Measurements from ENCODE around the gene UQCRFS1. TPM values are rescaled to one million over a fixed set of nuclear protein-coding genes. Genes with fewer than 3 reads are reported as not detected.
A peak's percentile ranks its signal among the peaks of the same experiment; 100 is the strongest.
"Not testable (repeated sequence)": the region's sequence is repeated elsewhere in the genome, so short reads cannot be mapped to it uniquely, and the experiment has no call there.

The UQCRFS1 gene
- total RNA-seq (21.7 TPM), polyA plus RNA-seq (46.0 TPM)

DNA sequence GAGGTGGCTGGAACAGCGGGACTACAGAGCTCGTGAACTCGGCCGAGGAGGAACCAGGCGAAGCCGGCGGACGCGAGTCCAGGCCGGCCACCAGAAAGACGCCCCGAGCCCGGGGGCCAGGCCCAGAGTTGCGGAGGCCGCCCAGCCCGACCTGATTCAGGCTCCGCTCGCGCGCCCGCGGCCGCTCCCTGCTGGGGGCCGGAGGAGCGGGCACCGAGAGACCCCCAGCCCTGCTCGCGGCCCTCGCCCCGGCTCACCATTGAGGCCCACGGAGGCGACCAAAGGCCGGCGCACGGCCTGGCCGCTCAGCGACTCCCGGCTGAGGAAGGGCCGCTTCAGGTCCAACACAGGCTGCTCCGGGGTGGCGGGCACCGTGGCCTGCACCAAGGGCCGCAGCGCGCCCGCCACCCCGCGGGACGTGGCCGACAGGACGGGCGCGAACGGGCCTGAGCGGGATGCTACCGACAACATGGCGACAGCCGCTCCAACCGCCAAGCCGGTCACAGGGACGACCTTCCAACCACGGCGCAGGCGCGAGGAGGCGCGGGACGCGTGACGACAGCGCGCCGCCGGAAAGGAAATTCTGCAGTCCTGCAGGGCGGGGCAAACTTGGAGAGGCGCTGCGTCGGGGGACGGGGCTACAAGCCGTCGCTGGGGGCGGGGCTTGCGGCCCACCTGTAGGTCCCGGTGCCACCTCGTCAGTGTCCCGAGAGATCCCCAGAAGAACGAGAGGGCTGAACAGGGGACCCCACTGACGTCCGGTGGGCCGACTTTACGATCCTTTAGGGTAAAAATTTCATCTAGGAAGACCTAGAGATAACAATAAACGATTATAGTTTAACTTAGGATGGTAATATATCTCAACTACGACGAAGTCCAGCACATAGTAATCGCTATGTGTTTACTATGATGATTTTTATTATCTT lies at the start of gene UQCRFS1:
Gene UQCRFS1 (minus strand): TSS at position 504 of the 926 bp plus-strand sequence. CDS start 33 bp downstream, at position 471.
- Histone ChIP-seq H3K4me3 (ENCODE audit: low read depth, low read length) (peak within 1 kb of the TSS; percentile 90), H3K27ac (ENCODE audit: low read depth) (peak within 1 kb of the TSS; percentile 93), H3K4me1 (ENCODE audit: insufficient read depth) (peaks cover 1% of the 10 kb centered on the region), H3K36me3 (ENCODE audit: insufficient read depth) (no peaks in the 10 kb centered on the region)
- DNase-seq (ENCODE audit: extremely low spot score): peak; percentile 80
- WGBS: under 1% methylated on average over 88 of the region's 95 CpGs

DNA sequence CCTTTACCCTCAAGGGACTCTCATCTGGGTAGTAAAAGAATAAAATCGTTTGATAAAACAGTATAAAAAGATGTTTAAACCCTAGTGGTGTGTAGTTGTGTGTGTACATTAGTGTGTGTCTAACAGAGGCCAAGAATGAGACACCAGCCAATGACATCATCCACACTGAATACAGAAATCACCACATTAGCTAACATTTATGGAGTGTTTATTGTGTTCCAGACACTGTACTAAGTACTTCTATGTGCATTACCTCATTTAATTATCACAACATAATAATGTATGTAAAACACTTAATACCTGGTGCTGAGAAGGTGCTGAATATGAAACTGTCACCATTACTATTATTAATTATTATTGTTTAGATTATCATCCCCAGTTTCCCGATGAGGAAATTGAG lies 49.1 kb upstream of the UQCRFS1 start:
- no peak for DNase-seq (ENCODE audit: extremely low spot score)
- H3K36me3 ChIP-seq (ENCODE audit: insufficient read depth): no peaks in the 10 kb centered on the region
- no peak overlapping the region for H3K27ac ChIP-seq (ENCODE audit: low read depth)
- WGBS: 69% methylated on average over 2 of the region's 2 CpGs
- no peak overlapping the region for H3K4me3 ChIP-seq (ENCODE audit: low read depth, low read length)
- no peaks in the 10 kb centered on the region for H3K4me1 ChIP-seq (ENCODE audit: insufficient read depth)

DNA sequence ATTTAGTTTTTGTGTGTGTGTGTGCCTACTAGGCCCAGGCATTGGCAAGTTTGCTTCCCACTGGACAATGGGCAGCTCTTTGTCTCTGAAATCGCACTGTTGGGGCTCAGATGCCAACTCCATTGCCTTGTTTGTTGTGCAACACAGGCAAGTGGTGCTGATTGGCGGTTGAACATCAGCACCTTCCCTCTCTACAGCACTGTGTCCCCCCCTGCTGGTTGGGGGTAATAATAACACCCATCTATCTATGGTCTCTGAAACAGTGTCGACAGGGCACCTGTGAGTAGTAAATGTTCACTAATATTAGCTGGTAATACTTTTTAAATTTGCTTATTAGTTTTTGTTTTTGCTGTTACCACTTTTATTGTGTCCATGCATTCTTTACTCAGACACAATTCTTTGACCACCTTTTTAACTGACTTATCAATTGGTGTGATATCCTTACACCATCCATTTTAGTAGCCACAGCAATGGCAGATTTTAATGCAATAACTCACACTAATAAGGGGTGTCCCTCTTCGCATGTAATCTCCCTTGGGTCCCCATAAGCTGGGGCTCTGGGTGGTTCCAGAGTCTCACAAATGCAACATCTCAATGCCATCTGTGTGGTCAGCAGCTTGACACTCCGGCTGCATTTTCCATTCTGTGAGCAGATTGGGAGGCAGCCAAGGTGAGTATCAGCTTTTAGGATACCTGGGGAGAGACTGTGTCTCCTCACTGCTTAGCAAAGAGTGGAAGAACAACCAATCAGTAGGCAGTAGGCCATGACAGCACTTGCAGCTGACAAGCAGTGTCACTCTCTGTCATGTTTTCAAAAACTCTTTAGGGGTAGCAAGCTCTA lies 47.7 kb upstream of the UQCRFS1 start:
- no peaks in the 10 kb centered on the region for H3K4me1 ChIP-seq (ENCODE audit: insufficient read depth)
- no peaks in the 10 kb centered on the region for H3K36me3 ChIP-seq (ENCODE audit: insufficient read depth)
- H3K4me3 ChIP-seq (ENCODE audit: low read depth, low read length): no peak overlapping the region
- no peak for DNase-seq (ENCODE audit: extremely low spot score)
- H3K27ac ChIP-seq (ENCODE audit: low read depth): no peak overlapping the region
- 71% methylated on average over 5 of the region's 5 CpGs for WGBS

DNA sequence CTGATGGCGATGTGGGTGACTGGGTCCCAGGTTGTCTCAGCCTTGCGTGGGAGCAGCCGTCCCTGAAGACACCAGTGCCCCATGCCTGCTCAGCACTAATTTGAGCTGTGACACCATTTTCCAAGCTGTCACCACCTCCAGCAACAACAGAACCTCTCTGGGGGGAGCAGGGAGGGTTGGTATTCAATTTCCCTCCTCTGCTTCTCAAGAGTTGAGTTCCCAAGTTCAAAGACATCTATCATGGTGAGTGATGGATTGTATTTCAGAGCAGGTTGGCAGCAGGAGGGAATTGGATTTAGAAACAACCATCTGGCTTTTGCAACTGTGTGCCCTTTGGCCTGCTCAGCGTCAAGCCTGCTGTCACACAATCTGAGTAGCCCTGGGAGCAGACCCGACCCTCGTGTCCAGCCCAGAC lies 46.9 kb upstream of the UQCRFS1 start:
- WGBS: 60% methylated on average over 6 of the region's 6 CpGs
- H3K4me1 ChIP-seq (ENCODE audit: insufficient read depth): no peaks in the 10 kb centered on the region
- DNase-seq (ENCODE audit: extremely low spot score): no peak

DNA sequence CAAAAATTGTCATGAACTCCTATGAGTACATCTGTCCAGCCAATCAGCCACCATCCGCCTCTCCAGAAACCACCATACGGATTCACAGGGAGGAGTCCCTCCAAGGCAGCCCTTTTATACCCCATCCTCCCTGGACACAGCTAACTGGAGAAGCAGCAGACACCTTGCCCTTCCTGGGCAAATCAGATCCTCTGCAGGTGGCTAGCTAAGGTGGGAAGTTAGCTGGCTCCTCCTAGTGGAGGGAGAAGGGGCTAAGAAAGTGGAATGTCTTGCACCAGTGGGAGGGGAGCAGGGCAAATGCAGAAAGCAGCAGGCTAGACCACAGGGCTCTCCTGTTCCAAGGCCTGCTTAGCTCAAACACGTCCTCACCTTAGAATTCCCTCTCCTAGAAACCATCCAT lies 46.2 kb upstream of the UQCRFS1 start:
- no peaks in the 10 kb centered on the region for H3K4me1 ChIP-seq (ENCODE audit: insufficient read depth)
- H3K27ac ChIP-seq (ENCODE audit: low read depth): no peak overlapping the region
- DNase-seq (ENCODE audit: extremely low spot score): no peak
- no peak overlapping the region for H3K4me3 ChIP-seq (ENCODE audit: low read depth, low read length)
- WGBS: 75% methylated on average over 3 of the region's 3 CpGs
- H3K36me3 ChIP-seq (ENCODE audit: insufficient read depth): no peaks in the 10 kb centered on the region

More for the DNA sequence above, 46.9 kb upstream of the UQCRFS1 start:
- no peak overlapping the region for H3K27ac ChIP-seq (ENCODE audit: low read depth)
- no peaks in the 10 kb centered on the region for H3K36me3 ChIP-seq (ENCODE audit: insufficient read depth)
- H3K4me3 ChIP-seq (ENCODE audit: low read depth, low read length): no peak overlapping the region

DNA sequence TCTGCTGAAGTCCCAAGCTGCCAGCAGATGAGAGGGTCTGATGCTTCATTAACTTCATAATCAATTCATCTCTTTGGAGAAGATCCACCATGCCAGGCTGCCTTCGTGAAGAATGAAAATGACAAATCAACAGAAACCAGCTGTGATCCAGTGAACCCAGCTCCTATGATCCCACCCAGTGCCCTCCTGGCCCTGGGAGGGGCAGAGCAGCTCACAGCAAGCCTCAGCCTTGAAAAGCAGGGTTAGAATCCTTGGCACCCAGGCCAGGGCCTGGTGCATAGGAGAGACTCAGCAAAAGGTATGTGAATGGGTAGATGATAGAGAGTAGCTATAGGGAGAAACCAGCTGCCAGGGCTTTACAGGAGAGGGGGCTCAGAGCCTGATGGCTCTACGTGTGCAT lies 43.6 kb upstream of the UQCRFS1 start:
- Histone ChIP-seq H3K27ac (ENCODE audit: low read depth) (no peak overlapping the region), H3K36me3 (ENCODE audit: insufficient read depth) (no peaks in the 10 kb centered on the region), H3K4me3 (ENCODE audit: low read depth, low read length) (no peak overlapping the region), H3K4me1 (ENCODE audit: insufficient read depth) (no peaks in the 10 kb centered on the region)
- 38% methylated on average over 2 of the region's 2 CpGs for WGBS
- no peak for DNase-seq (ENCODE audit: extremely low spot score)

DNA sequence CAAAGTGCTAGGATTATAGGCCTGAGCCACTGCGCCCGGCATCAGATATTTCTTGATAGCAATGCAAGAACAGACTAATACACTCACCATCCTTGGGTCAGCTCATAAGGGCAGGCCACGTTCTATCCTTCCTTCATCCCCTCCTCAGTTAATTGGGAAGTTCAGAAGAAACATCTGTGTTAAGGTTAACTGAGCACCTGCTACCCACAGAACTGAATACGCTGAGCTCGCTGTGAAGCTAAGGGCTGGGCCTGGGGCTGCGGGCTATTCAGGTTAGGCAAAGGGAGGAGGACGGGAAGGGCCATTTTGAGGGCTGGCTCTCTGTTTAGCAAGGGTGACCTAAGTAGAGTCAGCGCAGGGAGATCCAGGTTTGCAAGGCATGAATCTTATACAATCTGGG lies 43.0 kb upstream of the UQCRFS1 start:
- no peaks in the 10 kb centered on the region for H3K36me3 ChIP-seq (ENCODE audit: insufficient read depth)
- DNase-seq (ENCODE audit: extremely low spot score): no peak
- H3K27ac ChIP-seq (ENCODE audit: low read depth): no peak overlapping the region
- 89% methylated on average over 8 of the region's 8 CpGs for WGBS
- no peak overlapping the region for H3K4me3 ChIP-seq (ENCODE audit: low read depth, low read length)
- no peaks in the 10 kb centered on the region for H3K4me1 ChIP-seq (ENCODE audit: insufficient read depth)

DNA sequence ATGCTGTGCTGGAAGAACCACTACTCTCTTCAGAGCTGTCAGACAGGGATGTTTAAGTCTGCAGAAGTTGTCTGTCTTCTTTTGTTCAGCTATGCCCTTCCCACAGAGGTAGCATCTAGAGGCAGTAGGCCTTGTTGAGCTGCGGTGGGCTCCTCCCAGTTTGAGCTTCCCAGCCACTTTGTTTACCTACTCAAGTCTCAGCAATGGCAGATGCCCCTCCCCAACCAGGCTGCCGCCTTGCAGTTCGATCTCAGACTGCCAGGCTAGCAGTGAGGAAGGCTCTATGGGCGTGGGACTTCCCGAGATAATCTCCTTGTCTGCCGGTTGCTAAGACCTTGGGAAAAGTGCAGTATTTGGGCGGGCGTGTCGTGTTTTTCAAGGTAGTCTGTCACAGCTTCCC lies 42.1 kb upstream of the UQCRFS1 start:
- Histone ChIP-seq H3K36me3 (ENCODE audit: insufficient read depth) (no peaks in the 10 kb centered on the region), H3K4me1 (ENCODE audit: insufficient read depth) (no peaks in the 10 kb centered on the region), H3K27ac (ENCODE audit: low read depth) (no peak overlapping the region), H3K4me3 (ENCODE audit: low read depth, low read length) (no peak overlapping the region)
- no peak for DNase-seq (ENCODE audit: extremely low spot score)
- WGBS: 79% methylated on average over 9 of the region's 9 CpGs

DNA sequence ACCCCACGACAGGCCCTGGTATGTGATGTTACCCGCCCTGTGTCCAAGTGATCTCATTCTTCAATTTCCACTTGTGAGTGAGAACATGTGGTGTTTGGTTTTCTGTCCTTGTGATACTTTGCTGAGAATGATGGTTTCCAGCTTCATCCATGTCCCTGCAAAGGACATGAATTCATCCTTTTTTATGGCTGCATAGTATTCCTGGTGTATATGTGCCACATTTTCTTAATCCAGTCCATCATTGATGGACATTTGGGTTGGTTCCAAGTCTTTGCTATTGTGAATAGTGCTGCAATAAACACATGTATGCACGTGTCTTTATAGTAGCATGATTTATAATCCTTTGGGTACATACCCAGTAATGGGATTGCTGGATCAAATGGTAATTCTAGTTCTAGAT lies 36.8 kb upstream of the UQCRFS1 start:
- not testable (repeated sequence) for DNase-seq (ENCODE audit: extremely low spot score); H3K4me1 ChIP-seq (ENCODE audit: insufficient read depth); H3K27ac ChIP-seq (ENCODE audit: low read depth); H3K4me3 ChIP-seq (ENCODE audit: low read depth, low read length); H3K36me3 ChIP-seq (ENCODE audit: insufficient read depth)
- 70% methylated on average over 3 of the region's 3 CpGs for WGBS

DNA sequence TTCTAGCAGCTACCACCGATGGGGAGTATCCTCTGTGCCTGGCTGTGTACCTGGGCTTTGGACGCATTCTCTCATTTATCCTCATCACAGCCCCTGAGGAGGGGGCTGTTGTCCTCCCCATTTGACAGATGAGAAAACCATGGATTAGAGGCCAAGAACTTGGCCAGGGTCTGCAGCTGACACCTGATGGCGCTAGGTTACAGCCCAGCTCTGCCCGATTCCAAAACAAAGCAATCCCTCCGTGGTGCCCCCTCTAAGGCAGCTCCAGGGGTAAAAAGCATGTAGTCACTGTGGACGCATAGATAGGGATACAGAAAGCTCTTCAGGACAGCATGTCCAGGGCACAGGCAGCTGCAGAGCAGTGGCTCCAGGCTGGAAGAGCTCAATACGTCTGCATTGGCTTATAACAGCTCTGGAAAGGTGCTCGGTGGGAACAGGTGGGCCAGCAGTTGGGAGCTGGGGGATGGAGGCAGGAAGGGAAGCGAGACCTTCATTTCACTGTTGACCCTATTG lies 35.4 kb upstream of the UQCRFS1 start:
- no peaks in the 10 kb centered on the region for H3K36me3 ChIP-seq (ENCODE audit: insufficient read depth)
- 57% methylated on average over 9 of the region's 9 CpGs for WGBS
- DNase-seq (ENCODE audit: extremely low spot score): no peak
- H3K4me3 ChIP-seq (ENCODE audit: low read depth, low read length): no peak overlapping the region
- H3K27ac ChIP-seq (ENCODE audit: low read depth): no peak overlapping the region
- H3K4me1 ChIP-seq (ENCODE audit: insufficient read depth): no peaks in the 10 kb centered on the region

DNA sequence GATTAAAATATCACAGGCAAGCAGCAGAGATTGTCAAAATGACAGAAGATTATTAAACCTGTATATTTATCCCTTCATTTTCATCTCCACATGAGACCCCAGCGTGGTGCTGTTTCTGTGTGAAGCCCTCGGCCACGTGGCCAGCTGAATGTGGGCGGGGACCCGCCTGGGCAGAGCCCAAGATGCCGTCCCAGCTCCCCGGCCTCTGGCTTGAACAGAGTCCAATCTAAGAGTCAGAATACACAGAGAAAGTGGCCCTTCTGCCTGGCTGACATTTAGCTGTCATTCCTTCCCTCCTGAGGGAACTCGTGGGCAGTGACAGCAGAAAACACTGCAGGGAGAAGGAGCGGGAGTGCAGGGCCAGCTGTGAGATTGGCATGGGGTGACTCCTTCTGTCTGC lies 34.9 kb upstream of the UQCRFS1 start:
- Histone ChIP-seq H3K4me3 (ENCODE audit: low read depth, low read length) (no peak overlapping the region), H3K27ac (ENCODE audit: low read depth) (no peak overlapping the region), H3K36me3 (ENCODE audit: insufficient read depth) (no peaks in the 10 kb centered on the region), H3K4me1 (ENCODE audit: insufficient read depth) (no peaks in the 10 kb centered on the region)
- no peak for DNase-seq (ENCODE audit: extremely low spot score)
- WGBS: 15% methylated on average over 9 of the region's 9 CpGs

DNA sequence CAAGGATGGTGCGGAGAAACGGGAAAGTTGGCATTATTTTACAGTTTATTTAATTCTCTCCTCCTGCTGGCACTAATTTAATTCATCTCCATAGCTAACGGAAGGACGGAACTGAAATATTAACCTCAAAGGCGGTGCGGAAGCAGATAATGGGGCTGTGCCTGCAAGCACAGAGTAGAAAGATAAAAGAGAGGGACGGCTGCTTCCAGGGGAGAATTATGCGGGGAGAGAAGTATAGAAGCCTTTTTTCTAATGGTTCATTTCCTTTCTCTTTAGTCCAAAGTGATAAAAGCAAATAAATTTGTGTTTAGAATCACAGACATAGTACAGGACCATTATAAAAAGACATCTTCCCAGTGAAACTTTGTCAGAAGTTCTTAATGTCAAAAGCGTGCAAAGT lies 34.5 kb upstream of the UQCRFS1 start:
- H3K4me1 ChIP-seq (ENCODE audit: insufficient read depth): no peaks in the 10 kb centered on the region
- H3K27ac ChIP-seq (ENCODE audit: low read depth): no peak overlapping the region
- WGBS: 66% methylated on average over 9 of the region's 9 CpGs
- H3K4me3 ChIP-seq (ENCODE audit: low read depth, low read length): no peak overlapping the region
- DNase-seq (ENCODE audit: extremely low spot score): no peak
- no peaks in the 10 kb centered on the region for H3K36me3 ChIP-seq (ENCODE audit: insufficient read depth)

DNA sequence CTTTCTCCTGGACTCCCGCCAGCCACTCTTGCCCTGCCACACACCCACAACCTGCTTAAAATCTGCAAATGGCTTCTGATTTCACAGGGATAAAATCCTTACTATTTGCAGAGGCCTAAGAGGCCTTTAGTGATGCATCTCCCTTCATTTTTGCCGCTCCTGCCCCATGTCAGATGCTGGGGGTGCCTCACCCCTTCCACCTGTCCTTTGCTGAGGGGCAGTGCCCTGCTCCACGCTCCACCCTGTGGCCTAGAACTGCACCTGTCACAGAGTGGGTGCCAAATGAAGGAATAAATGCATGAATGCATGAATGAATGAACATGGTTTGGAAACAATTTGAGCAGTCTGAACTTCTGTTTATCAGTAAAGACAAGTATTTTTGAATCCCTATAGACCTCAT lies 34.1 kb upstream of the UQCRFS1 start:
- no peaks in the 10 kb centered on the region for H3K36me3 ChIP-seq (ENCODE audit: insufficient read depth)
- no peak overlapping the region for H3K4me3 ChIP-seq (ENCODE audit: low read depth, low read length)
- 81% methylated on average over 3 of the region's 3 CpGs for WGBS
- H3K4me1 ChIP-seq (ENCODE audit: insufficient read depth): no peaks in the 10 kb centered on the region
- DNase-seq (ENCODE audit: extremely low spot score): no peak
- no peak overlapping the region for H3K27ac ChIP-seq (ENCODE audit: low read depth)

DNA sequence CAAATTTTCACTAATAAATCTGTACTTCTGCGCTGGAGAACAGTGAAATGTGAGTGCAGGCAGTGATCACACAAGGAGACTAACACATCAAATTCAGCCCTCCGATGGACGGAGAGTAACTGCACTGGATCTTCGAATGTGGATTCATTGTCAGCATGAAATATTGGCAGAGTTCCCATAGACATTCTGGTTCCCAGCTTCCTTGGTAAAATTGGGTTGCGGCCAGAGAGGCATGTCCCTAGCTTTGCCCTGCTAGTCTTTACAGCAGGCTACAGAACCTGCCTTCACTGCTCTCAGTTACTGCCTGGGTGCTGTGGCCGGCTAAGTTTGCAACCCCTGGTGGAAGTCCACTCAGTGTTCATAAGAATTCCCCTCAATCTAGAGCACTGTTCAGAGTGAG lies 32.3 kb upstream of the UQCRFS1 start:
- H3K27ac ChIP-seq (ENCODE audit: low read depth): no peak overlapping the region
- DNase-seq (ENCODE audit: extremely low spot score): no peak
- 36% methylated on average over 6 of the region's 6 CpGs for WGBS
- H3K4me1 ChIP-seq (ENCODE audit: insufficient read depth): no peaks in the 10 kb centered on the region
- H3K36me3 ChIP-seq (ENCODE audit: insufficient read depth): no peaks in the 10 kb centered on the region
- no peak overlapping the region for H3K4me3 ChIP-seq (ENCODE audit: low read depth, low read length)
